ENCODE data around the gene PSMB4.

DNA sequence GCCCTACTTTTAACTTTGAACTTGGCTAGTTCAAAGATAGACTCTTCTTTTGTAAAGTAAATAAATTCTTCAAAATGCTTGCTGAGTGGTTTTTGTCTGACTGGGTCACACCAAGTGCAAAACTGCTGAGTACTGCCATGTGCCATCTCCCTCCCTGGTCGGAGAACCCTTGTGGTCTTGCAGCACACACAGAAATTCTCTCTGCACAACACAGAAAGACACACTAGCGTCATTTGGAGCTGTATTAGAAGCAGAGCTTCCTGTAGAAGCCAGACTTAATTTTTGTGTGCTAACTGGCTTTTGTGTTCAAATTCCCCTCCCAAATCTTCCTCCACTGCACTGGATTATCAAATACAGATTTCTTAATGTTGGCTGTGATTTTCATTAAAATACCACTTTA, 2.5 kb downstream of the PSMB4 start:
- no peak for TF ChIP-seq EZH2 (IDR thresholded peaks at IDR 0.05; ENCODE audit: borderline replicate concordance, insufficient read depth, low read depth, low read length, poor library complexity, severe bottlenecking)
- TF ChIP-seq, protein P1, sequence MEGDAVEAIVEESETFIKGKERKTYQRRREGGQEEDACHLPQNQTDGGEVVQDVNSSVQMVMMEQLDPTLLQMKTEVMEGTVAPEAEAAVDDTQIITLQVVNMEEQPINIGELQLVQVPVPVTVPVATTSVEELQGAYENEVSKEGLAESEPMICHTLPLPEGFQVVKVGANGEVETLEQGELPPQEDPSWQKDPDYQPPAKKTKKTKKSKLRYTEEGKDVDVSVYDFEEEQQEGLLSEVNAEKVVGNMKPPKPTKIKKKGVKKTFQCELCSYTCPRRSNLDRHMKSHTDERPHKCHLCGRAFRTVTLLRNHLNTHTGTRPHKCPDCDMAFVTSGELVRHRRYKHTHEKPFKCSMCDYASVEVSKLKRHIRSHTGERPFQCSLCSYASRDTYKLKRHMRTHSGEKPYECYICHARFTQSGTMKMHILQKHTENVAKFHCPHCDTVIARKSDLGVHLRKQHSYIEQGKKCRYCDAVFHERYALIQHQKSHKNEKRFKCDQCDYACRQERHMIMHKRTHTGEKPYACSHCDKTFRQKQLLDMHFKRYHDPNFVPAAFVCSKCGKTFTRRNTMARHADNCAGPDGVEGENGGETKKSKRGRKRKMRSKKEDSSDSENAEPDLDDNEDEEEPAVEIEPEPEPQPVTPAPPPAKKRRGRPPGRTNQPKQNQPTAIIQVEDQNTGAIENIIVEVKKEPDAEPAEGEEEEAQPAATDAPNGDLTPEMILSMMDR (IDR thresholded peaks at IDR 0.05) = no peak

All from B cell (primary cell).